K562 (cell line): ENCODE measurements around the gene TMEM101. TPM values are rescaled to one million over a fixed set of nuclear protein-coding genes. Genes with fewer than 3 reads are reported as not detected.

ENCODE experiments used
- FOXK2 ChIP-seq, 2 experiments: fragments of 450-650 bp; IDR thresholded peaks in 1 of 2; conservative IDR thresholded peaks in 1 of 2; 2 replicates each; pipeline ENCODE4 v1.6.1; 2016; ENCODE audit warnings: low read depth in 2 of 2, mild to moderate bottlenecking in 1 of 2
- KDM5B ChIP-seq: fragments of 200-600 bp; sonication (generic); IDR thresholded peaks from 2 replicates; pipeline ENCODE4 v1.6.1; 2012; ENCODE audit warnings: low read depth, mild to moderate bottlenecking, moderate library complexity, low read length, control low read depth, inconsistent platforms; ENCODE audit not compliant: insufficient replicate concordance
- SMARCA4 ChIP-seq: fragments of 450-650 bp; IDR thresholded peaks from 2 replicates; pipeline ENCODE4 v1.6.1; 2016
- polyA plus RNA-seq, 8 experiments: library from polyadenylated mRNA; depleted of rRNA in 4 of 8; stranded (reverse) in 5 of 8; unstranded in 3 of 8; fragments of >200 nt; fragmentation: Nextera tagmentation in 2 of 8; fragmentation: Illumina TruSeq in 1 of 8; extraction: Ambion mirVana in 2 of 8; extraction: Trizol in 1 of 8; gene quantifications; 2 replicates each; pipeline versions ENCODE4 v1.2.1 to v1.2.3, GENCODE V29; 2011 to 2014; ENCODE audit warnings: inconsistent platforms in 1 of 8, missing spikeins in 1 of 8
- total RNA-seq, 7 experiments: library from RNA; depleted of rRNA in 6 of 7; stranded (reverse); fragments of >200 nt in 6 of 7; fragmentation: Illumina TruSeq in 2 of 7; extraction: Trizol in 2 of 7; gene quantifications; 2 replicates each; pipeline versions ENCODE4 v1.2.1 to v1.2.3, GENCODE V29; 2011 to 2021; ENCODE audit warnings: low replicate concordance in 1 of 7
- TF ChIP-seq, protein P1 (sequence below), 2 experiments: fragments of 450-650 bp in 1 of 2; sonication (generic) in 1 of 2; formaldehyde crosslinking in 1 of 2; IDR thresholded peaks; 2 replicates each; pipeline versions ENCODE4 v1.7.1 to v1.9.0; 2016 to 2022; ENCODE audit warnings: inconsistent platforms in 1 of 2, mild to moderate bottlenecking in 1 of 2, missing genetic modification reagents in 1 of 2

TMEM101 gene
- total and polyA plus RNA-seq, 9 of the 15 experiments (the other 6 are each of a cell fraction or from before 2014, with no cell fraction given) = 21.2 to 110 (median 37.8) TPM

DNA sequence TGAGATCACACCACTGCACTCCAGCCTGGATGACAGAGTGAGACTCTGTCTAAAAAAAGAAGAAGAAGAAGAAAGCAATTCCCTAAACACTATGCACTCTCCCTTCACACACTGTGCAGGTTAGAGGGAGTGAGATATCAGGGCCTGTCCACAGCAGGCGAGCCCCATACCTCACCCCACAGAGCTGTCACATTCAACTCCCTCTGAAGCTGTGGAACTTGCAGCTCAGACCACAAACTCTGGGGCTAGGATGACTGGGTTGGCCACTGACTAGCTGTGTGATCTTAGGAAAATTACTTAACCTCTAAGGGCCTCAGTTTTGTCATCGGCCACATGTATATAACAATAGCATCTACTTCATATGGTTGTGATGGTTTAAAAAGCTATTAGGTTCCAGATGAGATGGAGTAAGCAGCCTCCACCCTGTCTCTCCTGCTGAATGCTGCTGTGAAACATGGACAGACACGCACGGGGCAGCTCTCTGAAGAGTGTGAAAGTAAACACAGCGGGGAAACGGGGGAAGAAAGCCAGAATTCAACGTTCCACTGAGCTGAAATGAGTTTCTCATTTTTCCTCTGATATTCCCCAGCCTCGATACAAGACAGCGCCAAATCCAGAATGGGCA, 47.4 kb downstream of the TMEM101 start (continued):
- TF ChIP-seq, protein P1, sequence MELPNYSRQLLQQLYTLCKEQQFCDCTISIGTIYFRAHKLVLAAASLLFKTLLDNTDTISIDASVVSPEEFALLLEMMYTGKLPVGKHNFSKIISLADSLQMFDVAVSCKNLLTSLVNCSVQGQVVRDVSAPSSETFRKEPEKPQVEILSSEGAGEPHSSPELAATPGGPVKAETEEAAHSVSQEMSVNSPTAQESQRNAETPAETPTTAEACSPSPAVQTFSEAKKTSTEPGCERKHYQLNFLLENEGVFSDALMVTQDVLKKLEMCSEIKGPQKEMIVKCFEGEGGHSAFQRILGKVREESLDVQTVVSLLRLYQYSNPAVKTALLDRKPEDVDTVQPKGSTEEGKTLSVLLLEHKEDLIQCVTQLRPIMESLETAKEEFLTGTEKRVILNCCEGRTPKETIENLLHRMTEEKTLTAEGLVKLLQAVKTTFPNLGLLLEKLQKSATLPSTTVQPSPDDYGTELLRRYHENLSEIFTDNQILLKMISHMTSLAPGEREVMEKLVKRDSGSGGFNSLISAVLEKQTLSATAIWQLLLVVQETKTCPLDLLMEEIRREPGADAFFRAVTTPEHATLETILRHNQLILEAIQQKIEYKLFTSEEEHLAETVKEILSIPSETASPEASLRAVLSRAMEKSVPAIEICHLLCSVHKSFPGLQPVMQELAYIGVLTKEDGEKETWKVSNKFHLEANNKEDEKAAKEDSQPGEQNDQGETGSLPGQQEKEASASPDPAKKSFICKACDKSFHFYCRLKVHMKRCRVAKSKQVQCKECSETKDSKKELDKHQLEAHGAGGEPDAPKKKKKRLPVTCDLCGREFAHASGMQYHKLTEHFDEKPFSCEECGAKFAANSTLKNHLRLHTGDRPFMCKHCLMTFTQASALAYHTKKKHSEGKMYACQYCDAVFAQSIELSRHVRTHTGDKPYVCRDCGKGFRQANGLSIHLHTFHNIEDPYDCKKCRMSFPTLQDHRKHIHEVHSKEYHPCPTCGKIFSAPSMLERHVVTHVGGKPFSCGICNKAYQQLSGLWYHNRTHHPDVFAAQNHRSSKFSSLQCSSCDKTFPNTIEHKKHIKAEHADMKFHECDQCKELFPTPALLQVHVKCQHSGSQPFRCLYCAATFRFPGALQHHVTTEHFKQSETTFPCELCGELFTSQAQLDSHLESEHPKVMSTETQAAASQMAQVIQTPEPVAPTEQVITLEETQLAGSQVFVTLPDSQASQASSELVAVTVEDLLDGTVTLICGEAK (IDR thresholded peaks at IDR 0.05) = no peak
- TF ChIP-seq, protein P1 (CRISPR knock-in tag; IDR thresholded peaks at IDR 0.05) = no peak
- no peak for TF ChIP-seq FOXK2 (conservative IDR thresholded peaks at IDR 0.05 in 1 of 2, IDR thresholded peaks at IDR 0.05 in 1 of 2; ENCODE audit: low read depth in 2 of 2)
- no peak for TF ChIP-seq KDM5B
- TF ChIP-seq SMARCA4 = no peak
